Measurements from ENCODE around the gene DHDH.

The DHDH gene

GRCh38 chr19:48950830-48951519, 17.5 kb downstream of the DHDH start:
- no peak overlapping the region for H3K4me3 ChIP-seq (ENCODE audit: low read depth, low read length)
- TF ChIP-seq CTCF (IDR thresholded peaks at IDR 0.05; ENCODE audit: low read depth, low read length, missing control alignments), result no peak
- in situ Hi-C loops (cut with HindIII; ENCODE audit: low sequenced_read_pairs), result no loop called here
- DNase-seq (ENCODE audit: low read depth), result no peak

- no peak for TF ChIP-seq CTCF (IDR thresholded peaks at IDR 0.05; ENCODE audit: low read depth, low read length, missing control alignments)
- no peak for DNase-seq (ENCODE audit: low read depth)
- in situ Hi-C loops (cut with HindIII; ENCODE audit: low sequenced_read_pairs), result no loop called here
- H3K4me3 ChIP-seq (ENCODE audit: low read depth, low read length), result no peak overlapping the region
These were observed 19.6 kb downstream of the DHDH start for GRCh38 chr19:48953141-48953540.

- in situ Hi-C loops (cut with HindIII; ENCODE audit: low sequenced_read_pairs), result no loop called here
- no peak for DNase-seq (ENCODE audit: low read depth)
- no peak for TF ChIP-seq CTCF (IDR thresholded peaks at IDR 0.05; ENCODE audit: low read depth, low read length, missing control alignments)
- H3K4me3 ChIP-seq (ENCODE audit: low read depth, low read length), result peak overlapping the region; percentile 98
These were observed 20.6 kb downstream of the DHDH start for GRCh38 chr19:48953990-48954594.

GRCh38 chr19:48954595-48955307, 21.3 kb downstream of the DHDH start, which contains the start of gene BAX:
BAX (plus strand) TSS chr19:48954875; CDS start chr19:48954929, 54 bp downstream.
- DNase-seq (ENCODE audit: low read depth), result peak; percentile 87
- no peak for TF ChIP-seq CTCF (IDR thresholded peaks at IDR 0.05; ENCODE audit: low read depth, low read length, missing control alignments)
- peak within 1 kb of the TSS; percentile 98 for H3K4me3 ChIP-seq (ENCODE audit: low read depth, low read length)
- in situ Hi-C loops (cut with HindIII; ENCODE audit: low sequenced_read_pairs), result no loop called here

GRCh38 chr19:48955308-48955958, 21.9 kb downstream of the DHDH start:
- DNase-seq (ENCODE audit: low read depth), result no peak
- H3K4me3 ChIP-seq (ENCODE audit: low read depth, low read length), result peak overlapping the region; percentile 98
- no peak for TF ChIP-seq CTCF (IDR thresholded peaks at IDR 0.05; ENCODE audit: low read depth, low read length, missing control alignments)
- in situ Hi-C loops (cut with HindIII; ENCODE audit: low sequenced_read_pairs), result no loop called here

- DNase-seq (ENCODE audit: low read depth), result no peak
- no peak for TF ChIP-seq CTCF (IDR thresholded peaks at IDR 0.05; ENCODE audit: low read depth, low read length, missing control alignments)
- no peak overlapping the region for H3K4me3 ChIP-seq (ENCODE audit: low read depth, low read length)
- in situ Hi-C loops (cut with HindIII; ENCODE audit: low sequenced_read_pairs), result no loop called here
These were observed 24.5 kb downstream of the DHDH start for GRCh38 chr19:48958006-48958405.
